ENCODE measurements around the gene NOP16.

Gene NOP16

GRCh38 chr5:176355400-176356178 is 32.8 kb downstream of the NOP16 start:
- no peak for DNase-seq

- DNase-seq: no peak
Observed at GRCh38 chr5:176353533-176353932, 34.9 kb downstream of the NOP16 start.

GRCh38 chr5:176352116-176352878 is 36.1 kb downstream of the NOP16 start:
- no peak for DNase-seq

- no peak for DNase-seq
Observed at GRCh38 chr5:176350416-176350815, 38.0 kb downstream of the NOP16 start.

GRCh38 chr5:176342766-176343458 is 45.5 kb downstream of the NOP16 start:
- DNase-seq: no peak

- no peak for DNase-seq
Observed at GRCh38 chr5:176342158-176342483, 46.3 kb downstream of the NOP16 start.

- no peak for DNase-seq
Observed at GRCh38 chr5:176341325-176342157, 46.9 kb downstream of the NOP16 start.

- no peak for DNase-seq
Observed at GRCh38 chr5:176339304-176339703, 49.1 kb downstream of the NOP16 start.

- DNase-seq: no peak
Observed at GRCh38 chr5:176337913-176338312, 50.5 kb downstream of the NOP16 start.

GRCh38 chr5:176334031-176334770 is 54.2 kb downstream of the NOP16 start:
- no peak for DNase-seq
